Measurements from ENCODE around the gene NR0B2.

The NR0B2 gene

DNA sequence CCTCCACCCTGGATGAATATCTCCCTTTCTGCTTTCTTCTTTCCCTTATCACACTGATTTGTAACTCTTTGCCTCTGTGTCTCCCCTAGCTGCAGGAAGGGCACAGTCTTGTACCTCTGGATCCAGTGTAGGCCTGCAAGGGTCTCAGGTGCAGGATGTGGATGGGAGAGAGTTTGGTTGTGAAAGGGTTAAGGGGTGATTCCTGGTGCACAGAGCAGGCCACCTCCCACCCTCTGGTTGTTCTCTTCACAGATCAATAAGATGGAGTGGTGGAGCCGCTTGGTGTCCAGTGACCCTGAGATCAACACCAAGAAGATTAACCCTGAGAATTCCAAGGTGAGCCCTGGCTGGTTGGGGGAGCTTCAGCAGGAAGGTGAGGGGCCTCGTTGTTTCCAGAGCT, 31.4 kb upstream of the NR0B2 start:
- TF ChIP-seq EGR1 (IDR thresholded peaks at IDR 0.05) (no peak), FOXM1 (IDR thresholded peaks at IDR 0.05; ENCODE audit: borderline replicate concordance, low read depth) (no peak), CREB1 (IDR thresholded peaks at IDR 0.05; ENCODE audit: low read depth) (no peak), NFIC (IDR thresholded peaks at IDR 0.05) (no peak), TAF1 (IDR thresholded peaks at IDR 0.05; ENCODE audit: low read depth) (no peak), ZBTB7A (IDR thresholded peaks at IDR 0.05; ENCODE audit: low read depth) (no peak), TEAD4 (IDR thresholded peaks at IDR 0.05) (no peak), RAD21 (IDR thresholded peaks at IDR 0.05; ENCODE audit: low read depth) (no peak), YY1 (IDR thresholded peaks at IDR 0.05; ENCODE audit: low read depth) (no peak), CEBPB (IDR thresholded peaks at IDR 0.05) (no peak), EP300 (IDR thresholded peaks at IDR 0.05; ENCODE audit: borderline replicate concordance) (no peak), TCF12 (IDR thresholded peaks at IDR 0.05; ENCODE audit: low read depth) (no peak)
- TF ChIP-seq, protein P1, sequence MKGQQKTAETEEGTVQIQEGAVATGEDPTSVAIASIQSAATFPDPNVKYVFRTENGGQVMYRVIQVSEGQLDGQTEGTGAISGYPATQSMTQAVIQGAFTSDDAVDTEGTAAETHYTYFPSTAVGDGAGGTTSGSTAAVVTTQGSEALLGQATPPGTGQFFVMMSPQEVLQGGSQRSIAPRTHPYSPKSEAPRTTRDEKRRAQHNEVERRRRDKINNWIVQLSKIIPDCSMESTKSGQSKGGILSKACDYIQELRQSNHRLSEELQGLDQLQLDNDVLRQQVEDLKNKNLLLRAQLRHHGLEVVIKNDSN (IDR thresholded peaks at IDR 0.05): no peak
- TF ChIP-seq, protein P2, sequence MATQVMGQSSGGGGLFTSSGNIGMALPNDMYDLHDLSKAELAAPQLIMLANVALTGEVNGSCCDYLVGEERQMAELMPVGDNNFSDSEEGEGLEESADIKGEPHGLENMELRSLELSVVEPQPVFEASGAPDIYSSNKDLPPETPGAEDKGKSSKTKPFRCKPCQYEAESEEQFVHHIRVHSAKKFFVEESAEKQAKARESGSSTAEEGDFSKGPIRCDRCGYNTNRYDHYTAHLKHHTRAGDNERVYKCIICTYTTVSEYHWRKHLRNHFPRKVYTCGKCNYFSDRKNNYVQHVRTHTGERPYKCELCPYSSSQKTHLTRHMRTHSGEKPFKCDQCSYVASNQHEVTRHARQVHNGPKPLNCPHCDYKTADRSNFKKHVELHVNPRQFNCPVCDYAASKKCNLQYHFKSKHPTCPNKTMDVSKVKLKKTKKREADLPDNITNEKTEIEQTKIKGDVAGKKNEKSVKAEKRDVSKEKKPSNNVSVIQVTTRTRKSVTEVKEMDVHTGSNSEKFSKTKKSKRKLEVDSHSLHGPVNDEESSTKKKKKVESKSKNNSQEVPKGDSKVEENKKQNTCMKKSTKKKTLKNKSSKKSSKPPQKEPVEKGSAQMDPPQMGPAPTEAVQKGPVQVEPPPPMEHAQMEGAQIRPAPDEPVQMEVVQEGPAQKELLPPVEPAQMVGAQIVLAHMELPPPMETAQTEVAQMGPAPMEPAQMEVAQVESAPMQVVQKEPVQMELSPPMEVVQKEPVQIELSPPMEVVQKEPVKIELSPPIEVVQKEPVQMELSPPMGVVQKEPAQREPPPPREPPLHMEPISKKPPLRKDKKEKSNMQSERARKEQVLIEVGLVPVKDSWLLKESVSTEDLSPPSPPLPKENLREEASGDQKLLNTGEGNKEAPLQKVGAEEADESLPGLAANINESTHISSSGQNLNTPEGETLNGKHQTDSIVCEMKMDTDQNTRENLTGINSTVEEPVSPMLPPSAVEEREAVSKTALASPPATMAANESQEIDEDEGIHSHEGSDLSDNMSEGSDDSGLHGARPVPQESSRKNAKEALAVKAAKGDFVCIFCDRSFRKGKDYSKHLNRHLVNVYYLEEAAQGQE (IDR thresholded peaks at IDR 0.05; ENCODE audit: low read depth): no peak
- TF ChIP-seq, protein P3, sequence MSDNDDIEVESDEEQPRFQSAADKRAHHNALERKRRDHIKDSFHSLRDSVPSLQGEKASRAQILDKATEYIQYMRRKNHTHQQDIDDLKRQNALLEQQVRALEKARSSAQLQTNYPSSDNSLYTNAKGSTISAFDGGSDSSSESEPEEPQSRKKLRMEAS (IDR thresholded peaks at IDR 0.05): no peak

DNA sequence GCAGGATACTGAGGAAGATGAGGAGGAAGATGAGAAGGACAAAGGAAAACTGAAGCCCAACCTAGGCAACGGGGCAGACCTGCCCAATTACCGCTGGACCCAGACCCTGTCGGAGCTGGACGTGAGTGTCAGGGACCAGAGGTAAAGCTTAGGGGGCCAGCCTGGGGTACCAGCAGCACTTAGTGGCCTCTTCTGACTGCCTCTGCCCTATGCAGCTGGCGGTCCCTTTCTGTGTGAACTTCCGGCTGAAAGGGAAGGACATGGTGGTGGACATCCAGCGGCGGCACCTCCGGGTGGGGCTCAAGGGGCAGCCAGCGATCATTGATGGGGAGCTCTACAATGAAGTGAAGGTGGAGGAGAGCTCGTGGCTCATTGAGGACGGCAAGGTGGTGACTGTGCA, 28.9 kb upstream of the NR0B2 start:
- TF ChIP-seq, protein P2 (IDR thresholded peaks at IDR 0.05; ENCODE audit: low read depth): no peak
- no peak for TF ChIP-seq TAF1 (IDR thresholded peaks at IDR 0.05; ENCODE audit: low read depth)
- no peak for TF ChIP-seq FOXM1 (IDR thresholded peaks at IDR 0.05; ENCODE audit: borderline replicate concordance, low read depth)

DNA sequence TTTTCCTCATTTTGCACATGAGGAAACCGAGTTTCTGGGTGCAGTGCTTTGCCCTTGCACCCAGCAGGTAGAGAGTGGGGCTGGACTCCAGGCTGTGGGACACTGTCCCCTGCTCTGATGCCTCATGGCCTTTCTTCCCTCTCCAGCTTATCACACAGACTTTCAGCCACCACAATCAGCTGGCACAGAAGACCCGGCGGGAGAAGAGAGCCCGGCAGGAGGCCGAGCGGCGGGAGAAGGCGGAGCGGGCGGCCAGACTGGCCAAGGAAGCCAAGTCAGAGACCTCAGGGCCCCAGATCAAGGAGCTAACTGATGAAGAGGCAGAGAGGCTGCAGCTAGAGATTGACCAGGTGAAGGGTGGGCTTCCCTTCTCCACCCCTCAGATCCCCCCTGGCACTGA, 27.5 kb upstream of the NR0B2 start:
- TF ChIP-seq TAF1 (IDR thresholded peaks at IDR 0.05; ENCODE audit: low read depth) (no peak), NFIC (IDR thresholded peaks at IDR 0.05) (no peak), TEAD4 (IDR thresholded peaks at IDR 0.05) (no peak), FOXM1 (IDR thresholded peaks at IDR 0.05; ENCODE audit: borderline replicate concordance, low read depth) (no peak), TCF12 (IDR thresholded peaks at IDR 0.05; ENCODE audit: low read depth) (no peak), ZBTB7A (IDR thresholded peaks at IDR 0.05; ENCODE audit: low read depth) (no peak), YY1 (IDR thresholded peaks at IDR 0.05; ENCODE audit: low read depth) (no peak), RAD21 (IDR thresholded peaks at IDR 0.05; ENCODE audit: low read depth) (no peak)
- TF ChIP-seq, protein P1 (IDR thresholded peaks at IDR 0.05): no peak
- TF ChIP-seq, protein P2 (IDR thresholded peaks at IDR 0.05; ENCODE audit: low read depth): no peak
- TF ChIP-seq, protein P3 (IDR thresholded peaks at IDR 0.05): no peak

DNA sequence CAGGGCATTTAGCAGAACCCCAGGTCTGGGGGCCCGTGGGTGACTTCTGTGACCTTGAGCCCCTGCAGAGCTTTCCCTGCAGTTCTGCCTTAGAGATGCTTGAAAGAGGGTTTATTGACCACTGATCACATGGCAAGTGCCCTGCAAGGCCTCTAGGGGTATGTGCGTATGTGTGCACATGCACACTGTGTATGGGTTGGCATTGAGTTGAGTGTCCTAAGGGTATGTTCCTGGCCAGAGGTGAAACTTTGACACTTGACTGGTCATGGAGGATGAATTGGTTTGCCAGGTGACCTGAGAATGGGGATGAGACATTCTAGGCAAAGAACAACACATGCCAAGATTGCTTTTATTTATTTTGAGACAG, 24.9 kb upstream of the NR0B2 start:
- no peak for TF ChIP-seq RAD21 (IDR thresholded peaks at IDR 0.05; ENCODE audit: low read depth)
- no peak for TF ChIP-seq NFIC (IDR thresholded peaks at IDR 0.05)
- TF ChIP-seq, protein P2 (IDR thresholded peaks at IDR 0.05; ENCODE audit: low read depth): no peak
- no peak for TF ChIP-seq TEAD4 (IDR thresholded peaks at IDR 0.05)
- no peak for TF ChIP-seq EGR1 (IDR thresholded peaks at IDR 0.05)
- no peak for TF ChIP-seq CREB1 (IDR thresholded peaks at IDR 0.05; ENCODE audit: low read depth)
- TF ChIP-seq, protein P3 (IDR thresholded peaks at IDR 0.05): no peak
- no peak for TF ChIP-seq EP300 (IDR thresholded peaks at IDR 0.05; ENCODE audit: borderline replicate concordance)
- TF ChIP-seq, protein P1 (IDR thresholded peaks at IDR 0.05): no peak
- no peak for TF ChIP-seq FOXM1 (IDR thresholded peaks at IDR 0.05; ENCODE audit: borderline replicate concordance, low read depth)
- no peak for TF ChIP-seq YY1 (IDR thresholded peaks at IDR 0.05; ENCODE audit: low read depth)
- TF ChIP-seq CEBPB (IDR thresholded peaks at IDR 0.05): no peak
- TF ChIP-seq ZBTB7A (IDR thresholded peaks at IDR 0.05; ENCODE audit: low read depth): no peak
- no peak for TF ChIP-seq TCF12 (IDR thresholded peaks at IDR 0.05; ENCODE audit: low read depth)
- TF ChIP-seq TAF1 (IDR thresholded peaks at IDR 0.05; ENCODE audit: low read depth): no peak

Data from Ishikawa (cell line).